Activated CD4-positive, alpha-beta T cell treated with anti-CD3 and anti-CD28 coated beads for 24 hours (primary cell): ENCODE data around the gene GPR183.
A peak's percentile ranks its signal among the peaks of the same experiment; 100 is the strongest.

ENCODE experiments used
- DNase-seq, 2 donors: peaks; one replicate each; pipeline ENCODE4 v3.0.0-alpha.2; 2020; ENCODE audit warnings: low read depth in 2 of 2

Gene GPR183

DNA sequence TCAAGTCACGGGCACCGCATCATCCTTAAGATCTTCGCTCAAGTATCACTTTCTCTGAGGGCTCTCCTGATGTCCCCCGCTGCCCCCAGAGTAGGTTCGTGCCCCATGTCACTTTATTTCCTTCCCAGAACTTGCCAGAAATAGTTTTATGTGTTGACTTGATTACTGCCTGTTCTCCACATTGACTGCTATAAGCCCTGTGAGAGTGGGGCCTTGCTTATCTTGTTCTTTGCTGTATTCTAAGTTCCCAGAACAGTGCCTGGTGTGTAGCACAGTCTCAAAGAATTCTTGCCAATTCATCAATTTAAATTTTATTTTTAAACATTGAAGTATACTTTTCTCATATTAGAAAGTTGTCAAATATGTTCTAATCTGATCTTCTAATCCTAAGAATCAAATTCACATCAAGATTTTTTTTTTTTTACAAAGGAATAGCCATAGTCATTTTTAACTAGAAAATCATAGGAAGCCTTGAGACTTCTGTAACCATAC lies 32.1 kb upstream of the GPR183 start:
- DNase-seq, result no peak

DNA sequence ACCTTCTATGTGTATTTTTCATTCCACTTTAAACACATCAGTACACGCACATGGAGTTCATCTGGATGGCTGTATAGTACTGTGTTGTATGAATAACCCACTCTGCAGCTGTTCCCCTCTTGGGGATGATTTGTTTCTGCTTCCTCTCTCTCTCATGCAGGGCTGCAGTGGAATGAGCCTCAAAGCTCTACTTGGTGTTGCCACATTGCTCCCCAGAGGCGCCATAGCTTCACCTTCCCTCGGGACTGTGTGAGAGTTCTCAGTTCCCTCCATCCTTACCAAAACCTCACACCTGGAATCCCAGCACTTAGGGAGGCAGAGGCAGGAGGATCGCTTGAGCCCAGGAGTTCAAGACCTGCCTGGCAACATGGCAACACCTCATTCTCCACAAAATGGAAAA lies 28.4 kb upstream of the GPR183 start:
- DNase-seq, result no peak

DNA sequence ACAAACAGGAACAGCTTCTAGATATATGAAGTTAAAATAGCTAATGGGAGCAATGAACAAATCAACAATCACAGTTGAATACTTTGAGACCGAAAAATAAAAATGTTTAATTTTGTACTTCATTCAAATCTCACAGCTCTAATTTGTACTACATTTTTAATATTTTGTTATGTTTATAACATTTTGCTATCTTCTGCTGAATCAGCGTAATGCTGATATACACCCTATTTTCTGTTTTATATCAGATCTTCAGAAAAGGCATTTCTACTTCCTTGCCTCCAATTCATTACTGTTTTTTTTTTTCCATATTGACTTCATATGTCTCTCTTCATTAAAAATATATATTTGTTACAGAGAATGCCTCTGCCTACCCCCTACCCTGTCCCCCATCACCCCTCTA lies 27.9 kb upstream of the GPR183 start:
- no peak for DNase-seq

DNA sequence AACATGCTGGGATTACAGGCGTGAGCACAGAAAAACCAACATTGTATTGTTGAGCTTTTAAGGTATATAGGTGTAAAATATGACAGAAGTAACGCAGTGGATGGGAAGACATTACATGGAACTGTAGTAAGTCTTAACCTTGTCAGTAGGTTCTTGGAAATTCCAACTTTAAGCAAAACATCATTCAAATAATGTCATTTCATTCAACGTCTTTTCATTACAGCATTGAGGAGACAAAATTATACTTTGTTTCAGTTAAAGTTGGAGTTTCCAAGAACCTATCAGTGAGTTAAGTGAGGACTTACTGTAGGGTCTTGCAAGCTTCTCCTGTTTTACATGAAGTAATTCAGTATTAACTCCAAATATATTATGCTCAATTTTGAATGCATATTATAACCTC lies 27.0 kb upstream of the GPR183 start:
- DNase-seq, result no peak

DNA sequence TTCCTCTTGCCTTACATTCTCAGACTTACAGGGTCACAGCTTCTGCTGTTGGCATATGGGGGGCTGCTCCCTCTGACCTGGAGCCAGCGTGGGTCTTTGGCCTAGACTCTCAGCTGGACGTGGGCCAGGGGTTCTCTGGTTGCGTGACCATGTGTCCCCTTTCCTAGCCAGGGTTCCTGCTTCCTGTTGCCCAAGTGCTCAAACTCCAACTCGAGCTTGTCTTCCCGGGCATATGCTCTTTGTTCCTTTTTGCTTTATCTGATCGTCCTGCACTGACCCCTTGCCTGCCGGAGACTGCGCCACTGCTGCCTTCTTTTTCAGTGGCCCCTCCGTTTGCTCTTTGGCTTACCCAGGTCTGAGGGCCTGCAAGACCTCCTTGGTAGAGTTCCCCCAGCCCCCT lies 25.3 kb upstream of the GPR183 start:
- no peak for DNase-seq

DNA sequence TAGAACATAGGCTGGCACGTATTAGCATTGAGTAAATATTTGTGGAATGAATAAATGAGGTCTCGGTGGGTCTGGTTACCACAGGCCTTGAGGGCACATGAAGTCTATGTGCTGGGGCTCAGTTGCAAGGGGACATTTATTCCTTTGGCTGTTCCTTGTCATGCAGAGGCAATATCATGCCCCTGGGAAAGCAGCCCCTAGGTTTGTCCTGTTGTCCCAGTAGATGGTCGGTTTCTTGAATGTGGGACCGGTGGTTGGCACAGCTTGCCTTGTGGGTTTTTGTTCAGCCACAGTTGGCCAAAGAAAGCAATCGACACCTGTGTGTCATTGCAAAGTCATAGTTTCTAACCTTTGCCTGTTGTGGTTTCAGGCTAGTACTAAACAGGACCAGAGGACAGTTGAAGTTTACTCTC lies 24.7 kb upstream of the GPR183 start:
- DNase-seq, result no peak

DNA sequence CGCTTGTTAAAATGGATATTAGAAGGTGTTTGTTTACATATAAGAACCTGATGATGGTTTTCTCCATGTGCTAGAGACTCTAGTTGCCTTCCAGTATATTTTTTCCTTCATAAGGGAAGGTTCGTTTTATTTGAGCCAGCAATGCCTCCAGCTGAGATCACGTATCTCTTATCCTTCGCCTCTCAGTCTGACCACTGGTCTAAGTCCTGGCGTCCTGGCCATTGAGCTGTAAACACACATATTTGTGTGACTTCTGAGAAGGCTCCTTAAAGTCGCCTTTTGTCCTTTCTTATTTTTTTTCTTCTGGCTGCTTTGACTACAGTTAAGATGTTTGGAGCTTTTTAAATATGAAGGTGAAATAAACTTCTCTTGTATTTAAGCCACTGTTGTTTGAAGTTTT lies 23.7 kb upstream of the GPR183 start:
- no peak for DNase-seq

DNA sequence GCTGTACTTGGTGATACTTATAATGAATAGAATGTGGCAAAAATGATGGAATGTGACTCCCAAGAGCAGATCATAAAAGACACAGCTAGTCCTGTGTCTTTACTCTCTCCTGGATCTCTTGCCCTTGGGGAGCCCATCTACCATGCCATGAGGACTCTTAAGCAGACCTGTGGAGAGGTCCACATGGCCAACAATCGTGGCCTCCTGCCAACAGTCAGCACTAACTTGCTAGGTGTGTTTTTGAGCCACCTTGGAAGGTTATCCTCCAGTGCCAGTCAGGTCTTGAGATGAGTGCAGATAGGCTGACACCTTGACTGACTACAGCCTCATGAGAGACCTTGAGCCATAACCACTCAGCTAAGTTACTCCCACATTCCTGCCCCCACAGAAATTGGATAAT lies 22.3 kb upstream of the GPR183 start:
- DNase-seq, result no peak

DNA sequence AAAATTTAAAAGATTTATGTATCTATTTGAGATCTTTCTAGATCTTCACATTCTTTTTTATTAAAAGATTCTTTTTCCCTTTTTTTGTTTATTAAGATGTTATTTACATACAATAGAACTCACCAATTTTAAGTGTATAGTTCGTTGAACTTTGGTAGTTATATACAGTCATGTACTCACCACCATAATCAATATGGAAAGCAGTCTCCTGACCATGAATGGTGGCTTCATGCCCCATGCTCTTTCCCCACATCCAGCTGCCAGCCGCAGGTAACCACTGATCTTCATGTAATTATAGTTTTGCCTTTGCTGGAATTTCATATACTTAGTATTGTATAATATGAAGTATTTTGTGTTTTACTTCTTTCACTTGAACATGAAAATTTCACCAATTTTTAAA lies 20.6 kb upstream of the GPR183 start:
- no peak for DNase-seq

DNA sequence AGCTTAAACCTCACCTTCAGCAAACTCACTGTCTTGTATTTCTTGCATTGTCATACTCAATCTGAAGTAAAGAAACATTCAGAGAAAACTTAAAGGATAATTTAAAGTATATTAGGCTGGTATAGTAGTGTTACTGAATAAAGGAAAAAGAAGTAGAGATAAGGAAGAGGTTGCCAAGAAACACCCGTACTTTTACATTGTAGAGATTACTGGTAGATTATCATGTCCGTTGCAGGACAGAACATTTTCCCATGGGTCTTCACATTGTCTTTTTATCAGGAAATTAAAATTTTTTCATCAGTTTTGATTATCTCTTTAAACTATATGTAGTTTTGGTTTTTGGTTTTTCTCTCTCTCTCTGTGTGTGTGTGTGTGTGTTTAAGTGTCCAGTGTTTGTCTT lies 19.9 kb upstream of the GPR183 start:
- DNase-seq, result no peak

DNA sequence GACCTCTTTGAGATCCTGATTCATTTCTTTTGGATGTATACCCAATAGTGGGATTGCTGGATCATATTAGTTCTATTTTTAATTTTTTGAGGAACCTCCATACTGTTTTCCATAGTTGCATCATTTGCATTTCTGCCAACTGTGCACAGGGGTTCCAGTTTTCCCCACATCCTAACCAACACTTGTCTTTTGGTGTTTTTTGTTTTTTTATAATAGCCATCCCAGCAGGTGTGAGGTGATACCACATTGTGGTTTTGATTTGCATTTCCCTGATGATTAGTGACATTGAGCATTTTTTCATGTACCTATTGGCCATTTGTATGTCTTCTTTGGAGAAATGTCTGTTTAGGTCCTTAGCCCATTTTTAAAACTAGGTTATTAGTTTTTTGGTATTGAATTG lies 18.8 kb upstream of the GPR183 start:
- no peak for DNase-seq

DNA sequence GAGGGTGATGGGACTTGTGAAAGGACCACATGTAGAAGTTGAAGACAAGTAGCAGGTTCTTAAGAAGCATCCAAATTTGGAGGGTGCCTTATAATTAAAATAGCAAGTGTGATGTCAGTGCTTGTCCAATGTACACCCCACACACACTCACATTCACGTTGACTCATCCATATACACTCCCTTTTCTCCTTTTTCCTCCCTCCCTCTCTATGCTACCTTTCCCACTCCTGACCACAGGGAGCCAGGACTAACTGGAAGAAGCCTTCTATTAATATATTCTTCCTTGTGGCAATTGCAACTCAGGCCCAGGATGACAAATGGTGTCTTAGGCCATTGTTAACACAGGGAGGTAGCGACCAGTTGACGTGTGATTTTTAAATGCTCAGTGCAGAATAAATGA lies 16.3 kb upstream of the GPR183 start:
- no peak for DNase-seq

DNA sequence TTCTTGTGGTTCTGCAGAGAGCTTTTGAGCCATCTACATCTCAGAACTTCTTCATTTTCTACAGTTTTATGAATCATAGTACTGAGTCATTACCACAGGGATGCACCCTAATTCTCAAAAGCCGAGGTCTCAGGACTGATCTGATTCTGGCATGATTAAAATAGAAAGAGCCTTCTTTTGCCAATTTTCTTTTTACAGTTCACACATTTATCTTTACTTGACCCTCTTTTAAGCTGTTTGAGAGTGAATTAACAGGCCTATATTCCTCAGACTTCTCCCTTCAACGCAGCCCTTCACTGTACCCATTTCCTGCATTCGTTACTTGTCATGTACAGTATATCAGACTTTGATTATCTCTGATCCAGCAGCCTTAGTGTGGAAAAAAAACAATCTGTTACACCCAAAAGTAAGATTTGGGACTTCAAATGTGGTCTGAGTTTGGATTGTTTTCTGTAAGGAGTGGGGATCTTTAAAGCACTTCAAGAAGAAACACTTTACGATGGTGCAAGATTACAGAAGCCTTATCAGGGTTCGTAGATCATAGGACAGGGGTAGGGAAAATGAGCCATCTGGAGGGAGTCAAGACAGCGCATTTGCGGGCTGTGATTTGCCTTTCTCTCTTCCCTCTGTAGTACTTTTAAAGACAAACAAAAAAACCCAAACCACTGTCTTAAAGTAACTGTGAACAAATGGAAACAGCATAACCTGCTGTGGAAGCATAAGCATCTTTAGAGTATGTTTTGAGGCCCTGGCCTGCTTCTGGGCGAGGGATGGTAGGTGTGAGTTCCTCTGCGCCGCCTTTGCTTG lies 15.3 kb upstream of the GPR183 start:
- DNase-seq, result no peak

DNA sequence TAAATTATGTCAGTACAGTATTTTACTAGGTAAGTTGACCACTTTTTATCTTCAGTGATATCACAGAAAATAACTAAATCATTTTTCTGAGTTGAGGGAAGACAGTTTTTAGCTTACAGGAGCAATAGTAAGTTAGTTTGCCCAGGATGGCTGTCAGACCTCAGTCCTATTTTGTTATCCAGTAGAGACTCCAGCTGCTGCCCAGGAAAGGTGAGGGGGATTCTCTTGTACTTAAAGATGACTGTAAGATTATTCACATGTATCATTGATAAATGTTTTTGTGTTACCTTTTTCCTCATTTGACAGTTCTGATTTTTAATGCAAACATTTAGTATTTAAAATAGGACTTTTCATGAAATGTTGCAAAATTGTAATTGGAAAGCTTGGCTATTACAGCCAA lies 14.5 kb upstream of the GPR183 start:
- DNase-seq, result no peak

DNA sequence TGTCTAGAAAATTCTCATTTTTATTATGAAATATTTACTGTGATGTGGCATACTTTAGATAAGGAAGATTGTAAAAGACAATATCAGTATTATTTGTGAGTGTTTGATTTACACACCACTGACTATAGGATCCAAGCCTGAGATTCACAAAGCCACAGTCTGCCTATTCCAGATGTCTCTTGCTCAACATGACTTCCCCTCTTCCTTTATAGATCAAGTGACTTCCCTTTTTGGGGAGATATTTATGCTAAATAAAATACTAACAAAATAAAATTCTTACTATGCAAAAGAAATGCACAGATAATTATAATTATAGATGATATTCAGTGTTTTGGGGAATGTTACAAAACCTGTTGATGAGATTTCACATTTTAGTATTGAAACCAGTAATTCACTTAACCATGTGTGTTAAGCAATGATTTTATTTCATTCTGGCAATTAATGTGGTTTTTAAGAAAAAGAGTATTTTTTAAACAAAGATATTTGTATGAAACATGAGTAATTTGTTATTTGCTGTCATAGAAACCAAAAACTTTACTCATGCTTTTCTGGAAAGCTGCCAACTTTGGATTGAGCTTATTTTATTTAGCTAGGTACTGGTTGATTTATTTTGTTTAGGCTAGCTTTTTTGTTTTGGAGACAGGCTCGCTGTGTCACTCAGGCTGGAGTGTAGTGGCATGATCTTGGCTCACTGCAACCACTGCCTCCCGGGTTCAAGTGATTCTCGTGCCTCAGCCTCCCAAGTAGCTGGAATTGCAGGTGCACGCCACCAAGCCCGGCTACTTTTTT lies 13.7 kb upstream of the GPR183 start:
- DNase-seq, result no peak

DNA sequence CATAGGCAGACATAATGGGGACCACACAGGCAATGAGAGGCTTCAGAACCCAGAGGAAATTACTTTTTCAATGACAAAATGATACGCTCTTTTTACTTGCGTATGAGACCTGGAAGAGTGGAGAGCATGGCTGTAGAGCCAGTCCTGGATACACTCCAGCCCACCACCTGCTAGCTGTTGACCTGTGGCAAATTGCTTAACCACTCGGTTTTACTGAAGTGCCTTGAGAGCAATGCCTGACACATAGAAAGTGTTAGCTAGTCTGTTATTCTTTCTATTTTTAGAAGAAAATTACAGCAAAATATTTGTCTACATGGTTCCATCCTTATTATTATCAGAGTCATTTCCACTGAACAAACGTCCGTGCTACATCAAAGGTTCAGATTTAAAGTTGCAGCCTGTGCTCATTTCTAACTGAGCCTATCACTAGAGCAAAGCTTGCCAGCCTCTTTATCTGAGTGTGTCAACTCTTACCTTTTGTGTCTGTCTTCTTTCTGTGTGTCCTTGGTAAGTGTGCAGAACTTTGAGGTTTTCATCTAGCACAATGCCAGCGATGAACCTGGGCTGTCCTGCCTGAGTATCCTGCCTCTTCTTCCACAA lies 9.6 kb upstream of the GPR183 start:
- DNase-seq, result no peak

DNA sequence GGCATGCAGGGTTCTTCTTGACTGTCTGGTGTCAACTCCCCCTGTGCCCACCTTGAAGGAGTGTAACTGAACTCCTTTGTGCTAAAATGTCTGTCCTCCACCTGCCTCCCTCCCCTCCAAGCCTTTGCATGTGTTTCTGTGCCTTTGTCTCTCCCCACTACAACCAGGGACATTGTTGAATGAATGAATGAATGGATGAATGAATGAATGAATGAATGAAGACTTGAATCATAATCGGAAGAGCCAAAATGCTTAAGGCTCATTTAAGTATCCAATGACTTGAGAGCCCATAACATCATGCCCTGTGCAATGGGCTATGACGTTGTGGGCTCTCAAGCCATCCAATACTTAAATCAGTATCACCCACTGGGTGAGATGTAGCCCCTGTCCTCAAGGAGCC lies 9.0 kb upstream of the GPR183 start:
- no peak for DNase-seq

DNA sequence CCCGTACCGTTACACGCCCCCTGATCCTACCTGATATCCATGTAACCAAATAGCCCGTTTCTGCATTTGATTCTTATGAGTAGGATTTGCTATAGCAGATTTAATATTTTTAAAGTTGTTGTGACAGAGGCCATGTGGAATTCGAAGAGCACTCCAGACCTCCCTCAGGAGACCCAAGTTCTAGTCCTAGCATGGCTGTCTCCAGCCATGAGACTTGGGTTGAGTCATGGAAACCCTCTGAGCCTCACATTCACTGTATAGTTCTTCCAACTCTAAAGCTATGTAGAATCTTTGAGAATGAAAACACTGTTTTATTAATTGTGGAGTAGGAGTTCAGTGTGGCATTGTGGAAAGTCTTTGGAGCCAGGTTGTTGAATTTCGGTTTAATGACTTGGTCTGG lies 8.0 kb upstream of the GPR183 start:
- no peak for DNase-seq

DNA sequence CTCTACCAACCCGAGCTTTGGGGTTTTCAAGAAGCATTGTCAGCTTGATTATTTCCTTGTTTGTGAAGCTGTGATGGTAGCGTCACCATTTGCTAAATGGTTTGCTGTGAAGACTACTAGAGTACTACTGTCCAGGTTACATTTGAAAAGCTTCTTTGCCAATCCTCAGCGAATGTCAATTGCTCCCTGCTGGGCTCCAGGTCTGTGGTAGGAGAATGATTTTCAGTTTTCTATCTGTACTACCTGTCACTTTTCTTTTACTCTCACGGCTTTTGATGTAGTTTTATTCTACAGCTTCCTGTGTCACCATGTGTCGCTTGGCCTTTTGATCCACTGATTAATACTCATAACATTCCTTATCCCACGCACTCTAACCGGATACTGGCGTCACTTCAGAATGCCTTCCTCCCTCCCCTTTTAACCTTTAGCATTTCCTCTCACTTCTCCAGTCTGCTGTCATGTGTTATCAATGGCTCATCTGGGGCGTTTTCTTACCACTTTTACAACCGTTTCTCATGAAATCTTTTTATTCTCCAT lies 7.5 kb upstream of the GPR183 start:
- peak in 1 of 2 donors; percentile 52 for DNase-seq

DNA sequence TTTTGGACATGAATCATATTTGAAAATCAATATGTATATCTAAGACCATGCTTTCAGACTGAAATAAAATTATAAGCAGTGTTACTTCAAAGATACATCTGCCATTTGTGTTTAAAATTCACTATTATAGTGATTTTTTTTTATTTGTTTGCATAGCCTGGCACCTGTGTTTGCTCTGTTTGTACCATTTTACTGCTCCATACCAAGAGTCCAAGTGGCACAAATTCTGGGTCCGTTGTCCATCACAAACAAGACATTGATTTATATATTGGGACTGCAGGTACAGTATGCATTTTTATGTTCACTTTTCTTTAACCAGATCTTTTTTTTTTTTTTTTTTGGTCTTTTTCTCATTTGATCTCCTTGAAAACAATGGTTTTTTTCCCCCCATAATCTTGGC lies 6.7 kb upstream of the GPR183 start:
- DNase-seq, result no peak

DNA sequence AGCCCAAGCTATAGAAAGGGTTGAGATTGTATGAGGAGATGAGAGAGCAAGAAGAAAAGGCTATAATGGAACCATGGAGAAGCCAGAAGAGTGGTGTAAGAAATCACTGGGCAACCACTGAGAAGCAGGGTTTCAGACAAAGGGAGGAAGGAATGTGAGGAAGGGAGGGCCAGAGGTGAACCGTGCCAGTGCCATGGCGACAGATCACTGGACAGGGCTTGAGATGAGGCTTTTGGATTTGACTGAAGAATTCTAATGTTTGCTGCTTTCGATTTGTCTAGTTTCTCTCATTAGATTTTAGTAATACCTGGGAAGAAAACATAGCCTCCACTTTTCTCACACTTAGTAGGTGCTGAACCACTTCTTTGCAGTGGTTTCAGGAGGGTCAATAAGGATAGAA lies 6.3 kb upstream of the GPR183 start:
- DNase-seq, result no peak

DNA sequence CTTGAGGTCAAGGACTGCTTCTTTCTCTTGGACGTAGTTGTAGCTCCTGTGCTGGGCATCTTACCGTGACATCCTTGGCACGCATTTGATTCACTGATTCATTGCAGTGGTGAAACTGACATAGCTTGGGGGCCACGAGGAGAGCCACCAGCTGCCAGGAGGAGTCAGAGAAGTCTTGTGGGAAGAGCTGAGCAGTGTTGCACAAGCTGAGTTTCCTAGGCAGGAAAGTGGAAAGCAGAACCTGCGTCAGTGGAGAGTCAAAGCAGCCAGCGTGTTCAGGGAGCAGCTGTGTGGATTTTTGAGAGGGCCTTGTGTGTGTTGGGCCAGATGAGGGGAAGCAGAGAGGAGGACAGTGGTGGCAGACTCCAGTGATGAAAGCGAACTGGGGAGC lies 5.3 kb upstream of the GPR183 start:
- DNase-seq, result no peak
